Neural cell (in vitro differentiated cells): Measurements from ENCODE around the gene RAB22A.

Experiments
- EP300 ChIP-seq: fragments of 450-650 bp; conservative IDR thresholded peaks from 2 replicates; pipeline ENCODE4 v1.6.1; 2014; ENCODE audit warnings: antibody characterized with exemption, mild to moderate bottlenecking, moderate library complexity; ENCODE audit not compliant: poor library complexity, severe bottlenecking
- EZH2 ChIP-seq: fragments of 200-600, 300-800 bp; shearing (Covaris generic), sonication (generic); IDR thresholded peaks from 2 replicates; pipeline ENCODE4 v1.6.1; 2014; ENCODE audit warnings: antibody characterized with exemption, low read length, borderline replicate concordance, mild to moderate bottlenecking; ENCODE audit not compliant: insufficient read depth, poor library complexity, severe bottlenecking
- MXI1 ChIP-seq: fragments of 450-650 bp; conservative IDR thresholded peaks from 2 replicates; pipeline ENCODE4 v1.6.1; 2014; ENCODE audit warnings: antibody characterized with exemption, mild to moderate bottlenecking; ENCODE audit not compliant: poor library complexity, severe bottlenecking
- POLR2AphosphoS5 ChIP-seq: IDR thresholded peaks from 2 replicates; pipeline ENCODE4 v1.6.1; 2012
- SMC3 ChIP-seq: fragments of 450-650 bp; conservative IDR thresholded peaks from 2 replicates; pipeline ENCODE4 v1.6.1; 2014; ENCODE audit warnings: antibody characterized with exemption, mild to moderate bottlenecking, moderate library complexity; ENCODE audit not compliant: poor library complexity
- TAF1 ChIP-seq: IDR thresholded peaks from 2 replicates; pipeline ENCODE4 v1.6.1; 2012; ENCODE audit warnings: low read depth
- TF ChIP-seq, protein P1 (sequence below): fragments of 450-650 bp; IDR thresholded peaks from 2 replicates; pipeline ENCODE4 v1.5.1; 2014; ENCODE audit warnings: antibody characterized with exemption, mild to moderate bottlenecking, moderate library complexity; ENCODE audit not compliant: poor library complexity, severe bottlenecking
- TF ChIP-seq, protein P2 (sequence below): IDR thresholded peaks from 2 replicates; pipeline ENCODE4 v1.6.1; 2012; ENCODE audit warnings: borderline replicate concordance

DNA sequence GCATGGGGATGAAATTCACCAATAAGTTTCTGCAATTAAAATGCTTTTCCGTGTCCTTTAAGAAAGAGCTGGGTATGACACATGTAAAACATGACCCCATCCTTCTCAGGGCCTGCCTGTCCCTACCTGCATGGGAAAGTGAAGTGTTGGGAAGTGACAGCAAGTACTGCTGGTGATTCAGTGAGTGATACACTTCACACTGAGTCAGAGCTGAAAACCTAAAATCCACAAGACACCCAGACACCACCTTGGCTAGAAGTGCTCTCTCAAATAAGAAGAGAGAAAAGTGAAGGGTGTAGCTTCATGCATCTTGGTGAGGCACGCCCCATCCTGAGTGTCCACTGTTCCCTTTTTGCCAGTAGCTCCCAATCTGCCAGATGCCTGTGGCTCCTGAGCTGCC lies 3.3 kb downstream of the RAB22A start:
- TF ChIP-seq, protein P1, sequence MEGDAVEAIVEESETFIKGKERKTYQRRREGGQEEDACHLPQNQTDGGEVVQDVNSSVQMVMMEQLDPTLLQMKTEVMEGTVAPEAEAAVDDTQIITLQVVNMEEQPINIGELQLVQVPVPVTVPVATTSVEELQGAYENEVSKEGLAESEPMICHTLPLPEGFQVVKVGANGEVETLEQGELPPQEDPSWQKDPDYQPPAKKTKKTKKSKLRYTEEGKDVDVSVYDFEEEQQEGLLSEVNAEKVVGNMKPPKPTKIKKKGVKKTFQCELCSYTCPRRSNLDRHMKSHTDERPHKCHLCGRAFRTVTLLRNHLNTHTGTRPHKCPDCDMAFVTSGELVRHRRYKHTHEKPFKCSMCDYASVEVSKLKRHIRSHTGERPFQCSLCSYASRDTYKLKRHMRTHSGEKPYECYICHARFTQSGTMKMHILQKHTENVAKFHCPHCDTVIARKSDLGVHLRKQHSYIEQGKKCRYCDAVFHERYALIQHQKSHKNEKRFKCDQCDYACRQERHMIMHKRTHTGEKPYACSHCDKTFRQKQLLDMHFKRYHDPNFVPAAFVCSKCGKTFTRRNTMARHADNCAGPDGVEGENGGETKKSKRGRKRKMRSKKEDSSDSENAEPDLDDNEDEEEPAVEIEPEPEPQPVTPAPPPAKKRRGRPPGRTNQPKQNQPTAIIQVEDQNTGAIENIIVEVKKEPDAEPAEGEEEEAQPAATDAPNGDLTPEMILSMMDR = no peak
- no peak for TF ChIP-seq TAF1
- TF ChIP-seq POLR2AphosphoS5 = no peak
- TF ChIP-seq, protein P2, sequence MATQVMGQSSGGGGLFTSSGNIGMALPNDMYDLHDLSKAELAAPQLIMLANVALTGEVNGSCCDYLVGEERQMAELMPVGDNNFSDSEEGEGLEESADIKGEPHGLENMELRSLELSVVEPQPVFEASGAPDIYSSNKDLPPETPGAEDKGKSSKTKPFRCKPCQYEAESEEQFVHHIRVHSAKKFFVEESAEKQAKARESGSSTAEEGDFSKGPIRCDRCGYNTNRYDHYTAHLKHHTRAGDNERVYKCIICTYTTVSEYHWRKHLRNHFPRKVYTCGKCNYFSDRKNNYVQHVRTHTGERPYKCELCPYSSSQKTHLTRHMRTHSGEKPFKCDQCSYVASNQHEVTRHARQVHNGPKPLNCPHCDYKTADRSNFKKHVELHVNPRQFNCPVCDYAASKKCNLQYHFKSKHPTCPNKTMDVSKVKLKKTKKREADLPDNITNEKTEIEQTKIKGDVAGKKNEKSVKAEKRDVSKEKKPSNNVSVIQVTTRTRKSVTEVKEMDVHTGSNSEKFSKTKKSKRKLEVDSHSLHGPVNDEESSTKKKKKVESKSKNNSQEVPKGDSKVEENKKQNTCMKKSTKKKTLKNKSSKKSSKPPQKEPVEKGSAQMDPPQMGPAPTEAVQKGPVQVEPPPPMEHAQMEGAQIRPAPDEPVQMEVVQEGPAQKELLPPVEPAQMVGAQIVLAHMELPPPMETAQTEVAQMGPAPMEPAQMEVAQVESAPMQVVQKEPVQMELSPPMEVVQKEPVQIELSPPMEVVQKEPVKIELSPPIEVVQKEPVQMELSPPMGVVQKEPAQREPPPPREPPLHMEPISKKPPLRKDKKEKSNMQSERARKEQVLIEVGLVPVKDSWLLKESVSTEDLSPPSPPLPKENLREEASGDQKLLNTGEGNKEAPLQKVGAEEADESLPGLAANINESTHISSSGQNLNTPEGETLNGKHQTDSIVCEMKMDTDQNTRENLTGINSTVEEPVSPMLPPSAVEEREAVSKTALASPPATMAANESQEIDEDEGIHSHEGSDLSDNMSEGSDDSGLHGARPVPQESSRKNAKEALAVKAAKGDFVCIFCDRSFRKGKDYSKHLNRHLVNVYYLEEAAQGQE = no peak
- TF ChIP-seq EP300 = no peak
- no peak for TF ChIP-seq SMC3
- TF ChIP-seq EZH2 = no peak
- TF ChIP-seq MXI1 = no peak
